HepG2 (cell line): ENCODE measurements around the gene TIFAB.

Experiments used
- CREB1 ChIP-seq, 2 experiments: fragments of 450-650 bp in 1 of 2; IDR thresholded peaks; 2 replicates each; pipeline ENCODE4 v1.6.1; 2016 to 2017; ENCODE audit warnings: control low read depth in 1 of 2, mild to moderate bottlenecking in 1 of 2, missing compliant biosample characterization in 1 of 2, missing genetic modification characterization in 1 of 2
- GZF1 ChIP-seq: sonication (generic); formaldehyde crosslinking; IDR thresholded peaks from 2 replicates; pipeline ENCODE4 v1.5.1; 2020; ENCODE audit warnings: mild to moderate bottlenecking, missing genetic modification reagents
- HOXA7 ChIP-seq: sonication (generic); formaldehyde crosslinking; IDR thresholded peaks from 2 replicates; pipeline ENCODE4 v1.8.1; 2022; ENCODE audit warnings: mild to moderate bottlenecking, missing genetic modification reagents, moderate library complexity
- MAX ChIP-seq: IDR thresholded peaks from 2 replicates; pipeline ENCODE4 v1.6.1; 2012; ENCODE audit warnings: inconsistent platforms
- NFE2L2 ChIP-seq: fragments of 150-350 bp; IDR thresholded peaks from 2 replicates; pipeline ENCODE4 v1.6.1; 2014; ENCODE audit warnings: low read length
- PBX2 ChIP-seq: IDR thresholded peaks from 2 replicates; pipeline ENCODE4 v1.6.1; 2016; ENCODE audit warnings: control low read depth
- POLR2A ChIP-seq, 2 experiments: IDR thresholded peaks; 2 replicates each; pipeline ENCODE4 v1.6.1; 2011; ENCODE audit warnings: low read depth in 2 of 2, low read length in 2 of 2, mild to moderate bottlenecking in 1 of 2, moderate library complexity in 1 of 2; ENCODE audit not compliant: insufficient read depth in 1 of 2
- PRDM10 ChIP-seq: sonication (generic); formaldehyde crosslinking; IDR thresholded peaks from 2 replicates; pipeline ENCODE4 v1.4.0; 2020; ENCODE audit warnings: low read depth, missing genetic modification reagents
- ZFX ChIP-seq: sonication (generic); formaldehyde crosslinking; IDR thresholded peaks from 2 replicates; pipeline ENCODE4 v1.4.0; 2020; ENCODE audit warnings: mild to moderate bottlenecking, low read depth, missing genetic modification reagents, moderate library complexity
- ZNF44 ChIP-seq: sonication (generic); formaldehyde crosslinking; IDR thresholded peaks from 2 replicates; pipeline ENCODE4 v1.5.1; 2020; ENCODE audit warnings: mild to moderate bottlenecking, missing genetic modification reagents
- ZNF451 ChIP-seq: sonication (generic); formaldehyde crosslinking; IDR thresholded peaks from 2 replicates; pipeline ENCODE4 v1.5.0; 2020; ENCODE audit warnings: mild to moderate bottlenecking, missing genetic modification reagents
- ZNF747 ChIP-seq: sonication (generic); formaldehyde crosslinking; IDR thresholded peaks from 2 replicates; pipeline ENCODE4 v1.8.1; 2023; ENCODE audit warnings: missing genetic modification reagents, mild to moderate bottlenecking, borderline replicate concordance
- TF ChIP-seq, protein P1 (sequence below): sonication (generic); formaldehyde crosslinking; IDR thresholded peaks from 2 replicates; pipeline ENCODE4 v1.5.0; 2020; ENCODE audit warnings: mild to moderate bottlenecking, missing genetic modification reagents, moderate library complexity
- TF ChIP-seq, protein P2 (sequence below): sonication (generic); formaldehyde crosslinking; IDR thresholded peaks from 2 replicates; pipeline ENCODE4 v1.4.0; 2020; ENCODE audit warnings: mild to moderate bottlenecking, low read depth, missing genetic modification reagents

DNA sequence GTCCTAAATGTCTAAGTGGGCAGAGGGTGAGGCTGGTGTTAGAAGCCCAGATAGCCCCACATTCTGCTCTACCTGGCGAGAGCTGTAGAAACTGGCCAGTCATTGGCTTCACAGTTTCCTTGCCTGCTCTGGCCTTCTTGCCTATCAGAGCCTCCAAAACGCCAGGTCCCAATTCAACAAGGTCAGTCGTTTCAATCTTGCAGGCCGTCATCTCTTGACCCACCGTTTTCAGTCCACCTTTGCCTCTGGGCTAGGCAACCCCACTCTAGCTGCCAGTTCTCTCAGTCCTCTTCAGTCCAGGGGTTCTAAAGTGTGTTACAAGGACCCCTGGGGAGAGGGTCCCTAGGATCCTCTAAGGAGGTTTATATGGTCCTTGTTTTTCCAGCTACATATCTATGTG lies 20.0 kb upstream of the TIFAB start:
- TF ChIP-seq ZNF747 (CRISPR knock-in tag) (no peak), ZNF44 (CRISPR knock-in tag) (no peak), PRDM10 (no peak), GZF1 (no peak), NFE2L2 (no peak), ZNF451 (no peak), HOXA7 (CRISPR knock-in tag) (no peak), CREB1 (IDR thresholded peaks at IDR 0.05) (no peak), CREB1 (CRISPR knock-in tag; IDR thresholded peaks at IDR 0.05) (no peak), ZFX (CRISPR knock-in tag) (no peak), POLR2A (IDR thresholded peaks at IDR 0.05; ENCODE audit: insufficient read depth in 1 of 2, low read depth in 2 of 2, low read length in 2 of 2) (no peak), MAX (no peak), PBX2 (CRISPR knock-in tag) (no peak)
- TF ChIP-seq, protein P1, sequence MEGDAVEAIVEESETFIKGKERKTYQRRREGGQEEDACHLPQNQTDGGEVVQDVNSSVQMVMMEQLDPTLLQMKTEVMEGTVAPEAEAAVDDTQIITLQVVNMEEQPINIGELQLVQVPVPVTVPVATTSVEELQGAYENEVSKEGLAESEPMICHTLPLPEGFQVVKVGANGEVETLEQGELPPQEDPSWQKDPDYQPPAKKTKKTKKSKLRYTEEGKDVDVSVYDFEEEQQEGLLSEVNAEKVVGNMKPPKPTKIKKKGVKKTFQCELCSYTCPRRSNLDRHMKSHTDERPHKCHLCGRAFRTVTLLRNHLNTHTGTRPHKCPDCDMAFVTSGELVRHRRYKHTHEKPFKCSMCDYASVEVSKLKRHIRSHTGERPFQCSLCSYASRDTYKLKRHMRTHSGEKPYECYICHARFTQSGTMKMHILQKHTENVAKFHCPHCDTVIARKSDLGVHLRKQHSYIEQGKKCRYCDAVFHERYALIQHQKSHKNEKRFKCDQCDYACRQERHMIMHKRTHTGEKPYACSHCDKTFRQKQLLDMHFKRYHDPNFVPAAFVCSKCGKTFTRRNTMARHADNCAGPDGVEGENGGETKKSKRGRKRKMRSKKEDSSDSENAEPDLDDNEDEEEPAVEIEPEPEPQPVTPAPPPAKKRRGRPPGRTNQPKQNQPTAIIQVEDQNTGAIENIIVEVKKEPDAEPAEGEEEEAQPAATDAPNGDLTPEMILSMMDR (CRISPR knock-in tag), result no peak
- TF ChIP-seq, protein P2, sequence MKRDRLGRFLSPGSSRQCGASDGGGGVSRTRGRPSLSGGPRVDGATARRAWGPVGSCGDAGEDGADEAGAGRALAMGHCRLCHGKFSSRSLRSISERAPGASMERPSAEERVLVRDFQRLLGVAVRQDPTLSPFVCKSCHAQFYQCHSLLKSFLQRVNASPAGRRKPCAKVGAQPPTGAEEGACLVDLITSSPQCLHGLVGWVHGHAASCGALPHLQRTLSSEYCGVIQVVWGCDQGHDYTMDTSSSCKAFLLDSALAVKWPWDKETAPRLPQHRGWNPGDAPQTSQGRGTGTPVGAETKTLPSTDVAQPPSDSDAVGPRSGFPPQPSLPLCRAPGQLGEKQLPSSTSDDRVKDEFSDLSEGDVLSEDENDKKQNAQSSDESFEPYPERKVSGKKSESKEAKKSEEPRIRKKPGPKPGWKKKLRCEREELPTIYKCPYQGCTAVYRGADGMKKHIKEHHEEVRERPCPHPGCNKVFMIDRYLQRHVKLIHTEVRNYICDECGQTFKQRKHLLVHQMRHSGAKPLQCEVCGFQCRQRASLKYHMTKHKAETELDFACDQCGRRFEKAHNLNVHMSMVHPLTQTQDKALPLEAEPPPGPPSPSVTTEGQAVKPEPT (CRISPR knock-in tag), result no peak
